Measurements from ENCODE around the gene WASF2. TPM values are rescaled to one million over a fixed set of nuclear protein-coding genes. Genes with fewer than 3 reads are reported as not detected.

Gene WASF2
- total and polyA plus RNA-seq, 2 of the 13 experiments (the other 11 are each of a cell fraction or from before 2014, with no cell fraction given): 10.4 to 27.7 TPM

- TF ChIP-seq MED13 (CRISPR knock-in tag; IDR thresholded peaks at IDR 0.05) (no peak), HNRNPL (IDR thresholded peaks at IDR 0.05; ENCODE audit: low read depth, low read length) (0 out of 2 replicates have a peak, but pooled peaks have one; percentile 8), ZNF878 (CRISPR knock-in tag; IDR thresholded peaks at IDR 0.05) (no peak), ZIK1 (CRISPR knock-in tag; IDR thresholded peaks at IDR 0.05; ENCODE audit: borderline replicate concordance, low read depth) (no peak)
Measured at GRCh38 chr1:27521861-27522431, 32.0 kb upstream of the WASF2 start (continued).

DNA sequence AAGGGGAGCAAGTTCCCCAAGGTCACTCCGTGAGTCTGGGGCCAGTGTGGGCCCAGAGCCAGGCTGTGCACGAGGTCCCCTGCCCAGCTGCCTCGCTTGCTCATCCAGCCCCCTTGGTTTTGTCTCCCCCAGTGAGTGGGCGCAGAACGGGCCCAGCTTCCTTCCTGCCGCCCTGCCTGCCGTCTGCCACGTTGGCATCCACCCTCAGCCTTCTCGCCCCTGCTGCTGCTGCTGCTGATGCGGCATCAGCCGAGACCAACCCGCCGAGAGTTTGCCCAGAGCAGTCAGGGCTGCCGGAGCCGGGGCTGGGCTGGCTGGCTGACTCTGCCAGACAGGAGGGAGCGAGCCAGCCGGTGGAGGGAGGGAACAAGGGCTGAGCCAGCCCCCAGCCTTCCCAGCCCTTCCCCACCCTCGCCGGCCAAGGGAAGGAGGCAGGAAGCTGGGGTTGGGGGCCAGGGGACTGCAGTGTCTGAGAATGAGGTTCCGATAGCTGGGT is 31.4 kb upstream of the WASF2 start:
- FAIRE-seq: no peak
- TF ChIP-seq SMAD1 (CRISPR knock-in tag; IDR thresholded peaks at IDR 0.05; ENCODE audit: borderline replicate concordance, low read depth) (no peak), FIP1L1 (IDR thresholded peaks at IDR 0.05; ENCODE audit: borderline replicate concordance, insufficient read depth, low read depth, low read length) (no peak), ZNF792 (CRISPR knock-in tag; IDR thresholded peaks at IDR 0.05) (0 out of 2 replicates have a peak, but pooled peaks have one; percentile 4), JUNB (CRISPR knock-in tag; IDR thresholded peaks at IDR 0.05; ENCODE audit: borderline replicate concordance) (no peak), HDAC1 (CRISPR knock-in tag; IDR thresholded peaks at IDR 0.05) (peak; percentile 69; the same call in 1 of the 2 replicates), KLF13 (CRISPR knock-in tag; IDR thresholded peaks at IDR 0.05) (no peak), FLYWCH1 (CRISPR knock-in tag; IDR thresholded peaks at IDR 0.05) (no peak), ATM (IDR thresholded peaks at IDR 0.05; ENCODE audit: borderline replicate concordance) (no peak), XRCC5 (optimal IDR thresholded peaks at IDR 0.05; ENCODE audit: low read length) (peak; percentile 14), ZNF768 (CRISPR knock-in tag; IDR thresholded peaks at IDR 0.05) (peak; percentile 75)
- TF ChIP-seq, protein P1, sequence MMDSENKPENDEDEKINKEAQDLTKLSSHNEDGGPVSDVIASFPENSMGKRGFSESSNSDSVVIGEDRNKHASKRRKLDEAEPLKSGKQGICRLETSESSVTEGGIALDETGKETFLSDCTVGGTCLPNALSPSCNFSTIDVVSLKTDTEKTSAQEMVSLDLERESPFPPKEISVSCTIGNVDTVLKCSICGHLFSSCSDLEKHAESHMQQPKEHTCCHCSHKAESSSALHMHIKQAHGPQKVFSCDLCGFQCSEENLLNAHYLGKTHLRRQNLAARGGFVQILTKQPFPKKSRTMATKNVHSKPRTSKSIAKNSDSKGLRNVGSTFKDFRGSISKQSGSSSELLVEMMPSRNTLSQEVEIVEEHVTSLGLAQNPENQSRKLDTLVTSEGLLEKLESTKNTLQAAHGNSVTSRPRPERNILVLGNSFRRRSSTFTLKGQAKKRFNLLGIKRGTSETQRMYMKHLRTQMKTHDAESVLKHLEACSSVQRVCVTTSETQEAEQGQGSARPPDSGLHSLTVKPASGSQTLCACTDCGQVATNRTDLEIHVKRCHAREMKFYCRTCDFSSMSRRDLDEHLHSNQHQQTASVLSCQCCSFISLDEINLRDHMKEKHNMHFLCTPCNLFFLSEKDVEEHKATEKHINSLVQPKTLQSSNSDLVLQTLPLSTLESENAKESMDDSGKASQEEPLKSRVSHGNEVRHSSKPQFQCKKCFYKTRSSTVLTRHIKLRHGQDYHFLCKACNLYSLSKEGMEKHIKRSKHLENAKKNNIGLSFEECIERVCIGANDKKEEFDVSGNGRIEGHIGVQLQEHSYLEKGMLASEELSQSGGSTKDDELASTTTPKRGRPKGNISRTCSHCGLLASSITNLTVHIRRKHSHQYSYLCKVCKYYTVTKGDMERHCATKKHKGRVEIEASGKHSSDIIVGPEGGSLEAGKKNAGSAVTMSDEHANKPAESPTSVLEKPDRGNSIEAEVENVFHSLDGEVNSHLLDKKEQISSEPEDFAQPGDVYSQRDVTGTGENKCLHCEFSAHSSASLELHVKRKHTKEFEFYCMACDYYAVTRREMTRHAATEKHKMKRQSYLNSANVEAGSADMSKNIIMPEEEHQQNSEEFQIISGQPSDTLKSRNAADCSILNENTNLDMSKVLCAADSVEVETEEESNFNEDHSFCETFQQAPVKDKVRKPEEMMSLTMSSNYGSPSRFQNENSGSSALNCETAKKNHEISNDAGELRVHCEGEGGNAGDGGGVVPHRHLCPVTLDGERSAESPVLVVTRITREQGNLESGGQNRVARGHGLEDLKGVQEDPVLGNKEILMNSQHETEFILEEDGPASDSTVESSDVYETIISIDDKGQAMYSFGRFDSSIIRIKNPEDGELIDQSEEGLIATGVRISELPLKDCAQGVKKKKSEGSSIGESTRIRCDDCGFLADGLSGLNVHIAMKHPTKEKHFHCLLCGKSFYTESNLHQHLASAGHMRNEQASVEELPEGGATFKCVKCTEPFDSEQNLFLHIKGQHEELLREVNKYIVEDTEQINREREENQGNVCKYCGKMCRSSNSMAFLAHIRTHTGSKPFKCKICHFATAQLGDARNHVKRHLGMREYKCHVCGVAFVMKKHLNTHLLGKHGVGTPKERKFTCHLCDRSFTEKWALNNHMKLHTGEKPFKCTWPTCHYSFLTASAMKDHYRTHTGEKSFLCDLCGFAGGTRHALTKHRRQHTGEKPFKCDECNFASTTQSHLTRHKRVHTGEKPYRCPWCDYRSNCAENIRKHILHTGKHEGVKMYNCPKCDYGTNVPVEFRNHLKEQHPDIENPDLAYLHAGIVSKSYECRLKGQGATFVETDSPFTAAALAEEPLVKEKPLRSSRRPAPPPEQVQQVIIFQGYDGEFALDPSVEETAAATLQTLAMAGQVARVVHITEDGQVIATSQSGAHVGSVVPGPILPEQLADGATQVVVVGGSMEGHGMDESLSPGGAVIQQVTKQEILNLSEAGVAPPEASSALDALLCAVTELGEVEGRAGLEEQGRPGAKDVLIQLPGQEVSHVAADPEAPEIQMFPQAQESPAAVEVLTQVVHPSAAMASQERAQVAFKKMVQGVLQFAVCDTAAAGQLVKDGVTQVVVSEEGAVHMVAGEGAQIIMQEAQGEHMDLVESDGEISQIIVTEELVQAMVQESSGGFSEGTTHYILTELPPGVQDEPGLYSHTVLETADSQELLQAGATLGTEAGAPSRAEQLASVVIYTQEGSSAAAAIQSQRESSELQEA (CRISPR knock-in tag; IDR thresholded peaks at IDR 0.05; ENCODE audit: not compliant biosample characterization): peak; percentile 58

More for the DNA sequence above, 31.4 kb upstream of the WASF2 start:
- ChIA-PET CTCF (ENCODE audit: low intra/inter-chr PET ratio, low total read pairs) (interaction anchor here (1.0 kb wide), 1 partner anchor 142 kb away, joined by 3 read pairs; no protein-coding TSS in a partner anchor), POLR2A (interaction anchor here (2.7 kb wide), 1 partner anchor 42 kb away, joined by 10 read pairs; no protein-coding TSS in a partner anchor)
- no peak for DNase-seq (ENCODE audit: low spot score)
- Histone ChIP-seq H3K4me3 (replicated peaks in 1 of 3; ENCODE audit: insufficient read depth in 1 of 3, low read depth in 2 of 3, low read length in 3 of 3) (peak overlapping the region; percentile 26 to 67 (median 43); a peak in 5 of 6 replicates), H3K27me3 (ENCODE audit: control insufficient read depth in 1 of 2, insufficient read depth in 2 of 2, low read length in 2 of 2) (no peaks in the 10 kb centered on the region), H3K79me2 (ENCODE audit: insufficient read depth, low read length) (no peaks in the 10 kb centered on the region), H3K4me1 (ENCODE audit: insufficient read depth, low read length) (peaks cover 97% of the 10 kb centered on the region), H4K20me1 (ENCODE audit: insufficient read depth, low read length) (no peaks in the 10 kb centered on the region), H2AFZ (ENCODE audit: low read length) (no peak overlapping the region), H3K27ac (ENCODE audit: extremely low read length, insufficient read depth, low read length) (peak overlapping the region; percentile 16), H3K9ac (ENCODE audit: insufficient read depth, low read depth, low read length) (peak overlapping the region; percentile 52), H3K9me3 (ENCODE audit: low read length) (no peaks in the 10 kb centered on the region), H3K4me2 (ENCODE audit: low read depth, low read length) (peak overlapping the region; percentile 95), H3K36me3 (replicated peaks in 1 of 2; ENCODE audit: control insufficient read depth in 1 of 2, insufficient read depth in 2 of 2, low read length in 2 of 2) (no peaks in the 10 kb centered on the region)
- no TSS peak for BruUV-seq (replicated peaks)
- intact Hi-C loops (cut with micrococcal nuclease; ENCODE audit: unreplicated experiment): no loop called here
- ATAC-seq: peak; percentile 9; the same call in 1 of the 3 replicates
- 7% methylated on average over 13 of the region's 20 CpGs for WGBS (ENCODE audit: low lambda C conversion rate)
- in situ Hi-C loops (cut with HindIII; ENCODE audit: extremely low pct_ligation_motif_present, low pct_unique_long_range_greater_than_20kb): no loop called here
